Osteocyte (in vitro differentiated cells): ENCODE data around the gene NBEA. TPM values are rescaled to one million over a fixed set of nuclear protein-coding genes. Genes with fewer than 3 reads are reported as not detected.

ENCODE experiments used
- DNase-seq: peaks from one replicate; pipeline ENCODE4 v3.0.0; 2021; ENCODE audit warnings: mixed read lengths; ENCODE audit not compliant: unreplicated experiment; ENCODE audit errors: extremely low spot score
- H3K27ac Mint-ChIP-seq: one replicate; pipeline ENCODE4 v1.8.0; 2021; ENCODE audit warnings: mild to moderate bottlenecking, mixed read lengths; ENCODE audit not compliant: unreplicated experiment
- H3K27me3 Mint-ChIP-seq: one replicate; pipeline ENCODE4 v1.8.0; 2021; ENCODE audit warnings: mixed read lengths; ENCODE audit not compliant: unreplicated experiment
- H3K36me3 Mint-ChIP-seq: one replicate; pipeline ENCODE4 v1.8.0; 2021; ENCODE audit warnings: mixed read lengths; ENCODE audit not compliant: unreplicated experiment
- H3K4me1 Mint-ChIP-seq: one replicate; pipeline ENCODE4 v1.8.0; 2021; ENCODE audit warnings: mixed read lengths; ENCODE audit not compliant: unreplicated experiment
- H3K4me3 Mint-ChIP-seq: one replicate; pipeline ENCODE4 v1.8.0; 2021; ENCODE audit warnings: mild to moderate bottlenecking, moderate library complexity, mixed read lengths; ENCODE audit not compliant: unreplicated experiment
- H3K9me3 Mint-ChIP-seq: one replicate; pipeline ENCODE4 v1.8.0; 2021; ENCODE audit warnings: mixed read lengths; ENCODE audit not compliant: unreplicated experiment
- total RNA-seq: library from RNA; stranded (reverse); gene quantifications from 2 replicates; pipeline ENCODE4 v1.2.1, GENCODE V29; 2021
- TF ChIP-seq, protein P1 (sequence below): fragments of 200-600 bp; sonication (generic); IDR thresholded peaks from 2 replicates; pipeline ENCODE4 v1.5.0; 2021; ENCODE audit warnings: antibody characterized with exemption, mild to moderate bottlenecking, moderate library complexity

NBEA gene
- total RNA-seq, 1 donor from 2014 or later: 10.9 TPM

DNA sequence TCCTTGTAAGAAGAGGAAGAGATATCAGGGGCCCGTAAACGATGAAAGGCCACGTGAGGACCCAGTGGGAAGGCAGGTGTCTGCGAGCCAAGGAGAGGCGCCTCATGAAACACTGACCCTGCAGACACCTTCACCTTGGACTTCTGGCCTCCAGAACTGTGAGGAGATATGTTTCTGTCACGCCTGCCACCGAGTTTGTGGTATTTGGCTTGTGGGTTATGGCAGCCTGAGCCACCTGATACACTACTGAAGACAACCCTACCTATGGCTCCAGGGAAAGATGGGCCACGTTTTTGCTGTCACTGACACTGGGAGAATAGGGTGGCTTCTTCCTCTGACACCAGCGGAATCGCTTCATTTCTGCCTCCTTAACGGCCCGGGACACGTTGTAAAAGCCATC, 752.0 kb downstream of the NBEA start:
- no peaks in the 10 kb centered on the region for H3K36me3 Mint-ChIP-seq
- no peaks in the 10 kb centered on the region for H3K9me3 Mint-ChIP-seq
- TF ChIP-seq, protein P1, sequence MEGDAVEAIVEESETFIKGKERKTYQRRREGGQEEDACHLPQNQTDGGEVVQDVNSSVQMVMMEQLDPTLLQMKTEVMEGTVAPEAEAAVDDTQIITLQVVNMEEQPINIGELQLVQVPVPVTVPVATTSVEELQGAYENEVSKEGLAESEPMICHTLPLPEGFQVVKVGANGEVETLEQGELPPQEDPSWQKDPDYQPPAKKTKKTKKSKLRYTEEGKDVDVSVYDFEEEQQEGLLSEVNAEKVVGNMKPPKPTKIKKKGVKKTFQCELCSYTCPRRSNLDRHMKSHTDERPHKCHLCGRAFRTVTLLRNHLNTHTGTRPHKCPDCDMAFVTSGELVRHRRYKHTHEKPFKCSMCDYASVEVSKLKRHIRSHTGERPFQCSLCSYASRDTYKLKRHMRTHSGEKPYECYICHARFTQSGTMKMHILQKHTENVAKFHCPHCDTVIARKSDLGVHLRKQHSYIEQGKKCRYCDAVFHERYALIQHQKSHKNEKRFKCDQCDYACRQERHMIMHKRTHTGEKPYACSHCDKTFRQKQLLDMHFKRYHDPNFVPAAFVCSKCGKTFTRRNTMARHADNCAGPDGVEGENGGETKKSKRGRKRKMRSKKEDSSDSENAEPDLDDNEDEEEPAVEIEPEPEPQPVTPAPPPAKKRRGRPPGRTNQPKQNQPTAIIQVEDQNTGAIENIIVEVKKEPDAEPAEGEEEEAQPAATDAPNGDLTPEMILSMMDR: no peak
- H3K27me3 Mint-ChIP-seq: no peaks in the 10 kb centered on the region
- DNase-seq: no peak
- H3K4me1 Mint-ChIP-seq: peaks cover 40% of the 10 kb centered on the region
- peak overlapping the region; percentile 88 for H3K27ac Mint-ChIP-seq
- no peak overlapping the region for H3K4me3 Mint-ChIP-seq

DNA sequence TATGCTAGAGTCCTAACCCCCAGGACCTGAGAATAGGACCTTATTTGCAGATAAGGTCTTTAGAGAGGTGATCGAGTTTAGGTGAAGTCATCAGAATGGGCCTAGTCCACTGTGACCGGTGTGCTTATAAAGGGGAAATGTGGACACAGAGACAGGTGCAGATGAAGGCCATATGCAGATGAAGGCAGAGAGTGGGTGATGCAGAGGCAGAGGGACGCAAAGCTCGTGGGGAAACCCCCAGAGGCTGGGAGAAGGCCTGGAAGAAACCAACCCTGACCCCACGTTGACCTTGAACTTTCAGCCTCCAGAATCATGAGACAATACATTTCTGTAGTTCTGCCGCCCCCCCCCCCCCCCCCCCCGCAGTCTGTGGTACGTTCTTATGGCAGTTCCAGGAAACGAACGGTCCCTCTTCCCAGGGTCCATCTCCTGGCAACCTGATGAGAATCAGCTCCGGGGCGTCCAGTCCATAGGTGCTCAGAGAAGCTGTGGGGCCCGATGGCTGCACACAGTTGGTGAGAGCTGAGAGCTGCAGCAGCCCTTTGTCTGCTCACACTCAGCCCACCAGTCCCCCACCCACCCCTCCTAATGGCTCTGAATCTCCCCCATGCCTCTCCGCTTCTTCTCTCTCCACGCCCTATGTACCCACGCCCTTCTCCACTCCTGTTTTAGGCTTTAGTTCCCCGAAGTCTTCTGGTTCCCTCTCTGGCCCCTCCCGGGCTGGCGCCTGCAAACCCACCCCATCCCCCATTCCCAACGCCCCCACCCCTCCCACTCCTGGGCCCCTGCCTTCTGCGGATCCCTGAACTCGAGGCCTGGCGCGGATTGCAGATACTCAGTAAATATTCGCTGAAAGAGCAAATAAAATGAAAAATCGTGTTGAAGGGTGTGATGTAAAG, 752.7 kb downstream of the NBEA start:
- DNase-seq: no peak
- H3K4me1 Mint-ChIP-seq: peaks cover 47% of the 10 kb centered on the region
- H3K9me3 Mint-ChIP-seq: no peaks in the 10 kb centered on the region
- no peaks in the 10 kb centered on the region for H3K27me3 Mint-ChIP-seq
- TF ChIP-seq, protein P1: no peak
- no peak overlapping the region for H3K27ac Mint-ChIP-seq
- no peak overlapping the region for H3K4me3 Mint-ChIP-seq
- no peaks in the 10 kb centered on the region for H3K36me3 Mint-ChIP-seq

DNA sequence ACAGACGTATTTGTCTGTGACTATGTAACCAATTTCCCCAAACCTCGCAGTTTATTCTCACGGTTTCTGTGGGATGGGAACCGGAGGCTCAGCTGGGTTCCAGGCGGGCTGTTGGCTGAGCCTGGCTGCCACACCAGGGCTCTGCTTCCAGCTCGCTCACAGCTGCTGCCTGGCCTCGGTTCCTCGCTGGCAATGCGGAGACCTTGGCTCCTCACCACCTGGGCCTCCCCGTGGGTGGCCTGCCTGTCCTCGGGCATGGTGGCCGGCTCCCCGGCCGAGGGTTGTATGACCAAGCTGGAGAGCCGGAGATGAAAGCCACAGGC, 753.3 kb downstream of the NBEA start:
- Mint-ChIP-seq H3K9me3 (no peaks in the 10 kb centered on the region), H3K27me3 (no peaks in the 10 kb centered on the region), H3K4me1 (peaks cover 53% of the 10 kb centered on the region), H3K4me3 (no peak overlapping the region), H3K36me3 (no peaks in the 10 kb centered on the region), H3K27ac (no peak overlapping the region)
- no peak for DNase-seq
- TF ChIP-seq, protein P1: no peak

DNA sequence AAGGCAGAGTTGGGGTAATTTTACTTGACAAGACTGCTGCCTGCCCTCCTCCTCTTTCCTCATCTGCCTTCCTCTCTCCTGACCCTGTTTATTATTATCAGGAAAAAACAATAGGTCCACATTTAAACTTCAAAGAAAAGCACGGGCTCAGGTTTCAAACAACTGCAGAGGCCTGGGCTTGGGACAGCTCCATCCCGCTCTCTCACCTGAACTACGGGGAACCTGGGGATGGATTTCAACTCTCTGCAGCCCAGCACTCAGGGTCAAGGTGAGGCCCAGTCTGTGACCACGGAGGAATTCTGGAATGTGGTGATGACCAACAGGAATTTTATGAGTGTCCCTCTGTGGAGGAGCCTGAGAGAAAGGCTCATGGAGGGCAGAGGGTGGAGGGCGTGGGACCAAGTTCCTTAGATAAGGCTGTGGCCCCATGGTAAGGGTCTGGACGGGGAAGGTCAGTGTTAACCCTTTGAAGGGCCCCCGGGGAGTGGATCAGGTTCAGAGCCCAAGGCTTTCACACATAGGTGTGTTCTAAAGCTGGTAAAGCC, 755.2 kb downstream of the NBEA start:
- Mint-ChIP-seq H3K36me3 (no peaks in the 10 kb centered on the region), H3K27me3 (no peaks in the 10 kb centered on the region), H3K27ac (no peak overlapping the region), H3K4me1 (peaks cover 62% of the 10 kb centered on the region), H3K9me3 (no peaks in the 10 kb centered on the region), H3K4me3 (no peak overlapping the region)
- no peak for DNase-seq
- TF ChIP-seq, protein P1: no peak

DNA sequence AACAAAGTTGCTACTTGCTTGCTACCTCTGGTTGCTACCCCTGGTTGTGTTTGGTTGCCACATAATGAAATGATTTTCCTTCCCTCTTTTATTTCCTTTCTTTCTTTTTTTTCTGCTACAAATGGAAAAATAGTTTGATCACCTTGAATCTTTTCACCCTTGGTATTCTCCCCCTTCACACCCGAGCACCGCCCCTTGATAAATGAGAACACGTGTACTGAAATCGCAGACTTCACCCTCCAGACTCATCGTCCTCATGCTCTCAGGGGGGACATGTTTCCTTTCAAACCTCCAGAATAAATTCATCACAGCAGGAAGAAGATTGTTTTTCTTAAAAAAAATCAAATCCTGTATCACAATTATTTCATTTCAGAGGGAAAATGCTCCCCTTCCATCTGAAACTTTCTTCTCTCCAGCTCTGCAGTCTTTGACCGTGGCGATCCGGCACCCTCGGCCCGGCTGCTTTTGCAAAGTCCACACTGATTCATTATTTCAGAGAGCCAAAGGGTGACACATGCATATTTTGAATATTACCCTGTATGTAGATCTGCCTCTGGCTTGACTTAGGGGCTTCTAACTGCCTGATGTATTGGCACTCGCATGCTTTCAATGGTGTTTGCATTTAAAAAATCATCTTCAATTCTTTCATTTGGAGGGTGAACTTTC, 757.0 kb downstream of the NBEA start:
- peak overlapping the region; percentile 3 for H3K4me3 Mint-ChIP-seq
- H3K36me3 Mint-ChIP-seq: no peaks in the 10 kb centered on the region
- H3K9me3 Mint-ChIP-seq: peaks cover 4% of the 10 kb centered on the region
- DNase-seq: no peak
- H3K27me3 Mint-ChIP-seq: no peaks in the 10 kb centered on the region
- H3K4me1 Mint-ChIP-seq: peaks cover 44% of the 10 kb centered on the region
- H3K27ac Mint-ChIP-seq: peak overlapping the region; percentile 48
- TF ChIP-seq, protein P1: no peak
